Fibroblast of lung (primary cell): ENCODE measurements around the gene NR3C1. TPM values are rescaled to one million over a fixed set of nuclear protein-coding genes. Genes with fewer than 3 reads are reported as not detected.
A peak's percentile ranks its signal among the peaks of the same experiment; 100 is the strongest.

Experiments
- DNase-seq, 2 donors: peaks; one replicate each; pipeline versions ENCODE4 v3.0.0 to v3.0.0-alpha.2; 2010; ENCODE audit warnings: low read depth in 2 of 2
- H2AFZ ChIP-seq: 2 replicates; pipeline ENCODE4 v1.5.1; 2012; ENCODE audit warnings: low read length, control low read depth, inconsistent platforms
- H3K27ac ChIP-seq: 2 replicates; pipeline ENCODE4 v1.5.1; 2011; ENCODE audit warnings: low read length, control low read depth; ENCODE audit not compliant: insufficient read depth
- H3K27me3 ChIP-seq: 2 replicates; pipeline ENCODE4 v1.5.1; 2011; ENCODE audit warnings: mild to moderate bottlenecking, low read length; ENCODE audit not compliant: control insufficient read depth, insufficient read depth
- H3K36me3 ChIP-seq: 2 replicates; pipeline ENCODE4 v1.5.1; 2011; ENCODE audit warnings: low read length; ENCODE audit not compliant: control insufficient read depth, insufficient read depth
- H3K4me1 ChIP-seq: 2 replicates; pipeline ENCODE4 v1.5.1; 2011; ENCODE audit warnings: low read length; ENCODE audit not compliant: control insufficient read depth, insufficient read depth; ENCODE audit errors: extremely low read depth
- H3K4me2 ChIP-seq: 2 replicates; pipeline ENCODE4 v1.5.1; 2011; ENCODE audit warnings: low read length, control low read depth; ENCODE audit not compliant: insufficient read depth; ENCODE audit errors: extremely low read depth
- H3K4me3 ChIP-seq, 4 experiments: fragments of 200-600 bp in 1 of 4; sonication (generic) in 1 of 4; replicated peaks in 1 of 4; 2 replicates each; pipeline ENCODE4 v1.5.1; 2011 to 2016; ENCODE audit warnings: low read length in 4 of 4, low read depth in 3 of 4, mild to moderate bottlenecking in 3 of 4, control low read depth in 2 of 4, inconsistent platforms in 1 of 4, mixed read lengths in 1 of 4; ENCODE audit not compliant: insufficient read depth in 1 of 4; ENCODE audit errors: control extremely low read depth in 1 of 4
- H3K79me2 ChIP-seq: 2 replicates; pipeline ENCODE4 v1.5.1; 2012; ENCODE audit warnings: mild to moderate bottlenecking, low read length, inconsistent platforms; ENCODE audit not compliant: control insufficient read depth, insufficient read depth
- H3K9ac ChIP-seq: 2 replicates; pipeline ENCODE4 v1.5.1; 2011; ENCODE audit warnings: mild to moderate bottlenecking, low read length, control low read depth; ENCODE audit not compliant: insufficient read depth
- H3K9me3 ChIP-seq: 2 replicates; pipeline ENCODE4 v1.5.1; 2012; ENCODE audit warnings: low read depth, low read length; ENCODE audit not compliant: control insufficient read depth, insufficient read depth
- H4K20me1 ChIP-seq: 2 replicates; pipeline ENCODE4 v1.5.1; 2011; ENCODE audit warnings: low read length; ENCODE audit not compliant: control insufficient read depth, insufficient read depth; ENCODE audit errors: extremely low read depth
- CTCF ChIP-seq, 2 donors: IDR thresholded peaks in 1 of 2; conservative IDR thresholded peaks in 1 of 2; 1 replicate in 1 of 2; 2 replicates in 1 of 2; pipeline ENCODE4 v1.5.1; 2011 to 2012; ENCODE audit warnings: low read length in 2 of 2, control low read depth in 1 of 2, inconsistent platforms in 1 of 2, low read depth in 1 of 2, mild to moderate bottlenecking in 1 of 2
- EZH2 ChIP-seq: IDR thresholded peaks from 2 replicates; pipeline ENCODE4 v1.5.1; 2012; ENCODE audit warnings: low read length, control low read depth, mild to moderate bottlenecking; ENCODE audit errors: missing control alignments
- polyA plus RNA-seq, 2 donors: library from polyadenylated mRNA; depleted of rRNA in 1 of 2; stranded (reverse) in 1 of 2; unstranded in 1 of 2; fragments of >200 nt; gene quantifications; 2 replicates each; pipeline ENCODE4 v1.2.1, GENCODE V29; 2011 to 2012; ENCODE audit warnings: missing spikeins in 1 of 2
- total RNA-seq: library from RNA; depleted of rRNA; stranded (reverse); fragments of >200 nt; gene quantifications from 2 replicates; pipeline ENCODE4 v1.2.1, GENCODE V29; 2014

The NR3C1 gene
- total and polyA plus RNA-seq, 2 donors (not counting 1 experiment from before 2014, with no cell fraction given): 85.3 to 126 TPM

DNA sequence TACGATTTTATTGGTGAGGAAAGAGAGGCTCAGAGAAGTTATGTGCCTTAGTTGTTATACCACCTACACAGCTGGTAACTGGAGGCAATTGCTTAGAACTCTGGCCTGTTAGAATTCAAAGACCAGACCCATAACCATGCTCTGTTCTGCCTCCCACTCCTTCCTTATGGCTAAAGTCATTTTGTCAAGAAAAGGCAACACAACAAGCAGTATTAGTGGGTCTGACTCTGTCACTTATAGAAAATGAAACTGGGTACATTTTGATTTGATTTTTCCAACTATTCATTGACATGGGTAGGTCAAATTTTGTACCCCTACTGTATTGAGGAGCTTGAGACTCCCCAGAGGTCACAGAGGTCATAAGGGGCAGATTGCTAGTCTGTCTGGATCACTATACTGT lies 44.5 kb upstream of the NR3C1 start:
- no peaks in the 10 kb centered on the region for H3K36me3 ChIP-seq
- H3K27me3 ChIP-seq: no peaks in the 10 kb centered on the region
- DNase-seq: no peak
- TF ChIP-seq EZH2 (no peak), CTCF (conservative IDR thresholded peaks at IDR 0.05 in 1 of 2, IDR thresholded peaks at IDR 0.05 in 1 of 2; ENCODE audit: low read depth in 1 of 2, low read length in 2 of 2) (no peak)
- no peaks in the 10 kb centered on the region for H3K79me2 ChIP-seq
- H3K4me1 ChIP-seq: no peaks in the 10 kb centered on the region
- no peak overlapping the region for H3K4me2 ChIP-seq
- H3K9me3 ChIP-seq: no peaks in the 10 kb centered on the region
- H3K9ac ChIP-seq: no peak overlapping the region
- no peaks in the 10 kb centered on the region for H4K20me1 ChIP-seq
- H3K4me3 ChIP-seq: no peak overlapping the region
- H2AFZ ChIP-seq: no peak overlapping the region
- H3K27ac ChIP-seq: no peak overlapping the region

DNA sequence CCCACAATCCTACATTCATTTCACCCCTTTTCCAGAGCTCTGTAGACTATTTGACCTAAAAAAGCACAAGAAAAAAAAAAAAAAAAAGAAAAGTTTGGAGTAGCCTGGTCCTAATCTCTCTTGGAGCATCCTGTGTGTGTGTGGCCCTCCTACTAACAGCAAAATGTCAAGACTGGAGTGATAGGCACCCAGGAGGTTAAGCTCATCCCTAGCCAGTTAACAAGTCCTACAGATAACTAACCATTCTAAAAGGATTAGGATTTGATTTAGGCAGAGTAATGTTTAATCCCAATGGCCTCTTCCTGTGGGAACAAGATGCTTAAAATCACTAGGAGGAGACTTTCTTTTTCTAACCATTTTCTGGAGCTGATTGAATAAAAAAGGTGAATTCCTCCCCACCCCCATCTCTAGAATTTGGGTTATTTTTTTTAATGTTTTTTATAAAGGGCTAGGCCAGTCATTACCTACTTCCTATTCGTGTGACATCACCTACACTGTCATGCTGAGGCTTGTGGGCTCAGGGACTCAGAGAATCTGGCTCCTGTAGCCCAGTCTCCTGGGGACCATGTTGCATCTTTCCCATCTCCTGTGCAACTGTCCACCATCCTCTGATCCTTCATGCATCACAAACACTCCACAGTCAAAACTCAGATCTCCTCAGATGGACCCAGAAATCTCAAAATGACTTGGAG lies 43.2 kb upstream of the NR3C1 start:
- DNase-seq: no peak
- no peak overlapping the region for H3K27ac ChIP-seq

GRCh38 chr5:143445776-143446175 lies 42.3 kb upstream of the NR3C1 start:
- Histone ChIP-seq H2AFZ (no peak overlapping the region), H3K9me3 (no peaks in the 10 kb centered on the region), H3K4me2 (no peak overlapping the region), H3K79me2 (no peaks in the 10 kb centered on the region), H3K27ac (no peak overlapping the region), H3K4me3 (no peak overlapping the region), H4K20me1 (no peaks in the 10 kb centered on the region), H3K27me3 (no peaks in the 10 kb centered on the region), H3K36me3 (no peaks in the 10 kb centered on the region), H3K9ac (no peak overlapping the region), H3K4me1 (no peaks in the 10 kb centered on the region)
- TF ChIP-seq CTCF (conservative IDR thresholded peaks at IDR 0.05 in 1 of 2, IDR thresholded peaks at IDR 0.05 in 1 of 2; ENCODE audit: low read depth in 1 of 2, low read length in 2 of 2): no peak
- peak in 1 of 2 donors; percentile 22 for DNase-seq

More for the DNA sequence above, 43.2 kb upstream of the NR3C1 start:
- no peak overlapping the region for H3K9ac ChIP-seq
- H2AFZ ChIP-seq: no peak overlapping the region
- H3K27me3 ChIP-seq: no peaks in the 10 kb centered on the region
- no peaks in the 10 kb centered on the region for H3K9me3 ChIP-seq
- TF ChIP-seq CTCF (conservative IDR thresholded peaks at IDR 0.05 in 1 of 2, IDR thresholded peaks at IDR 0.05 in 1 of 2; ENCODE audit: low read depth in 1 of 2, low read length in 2 of 2): no peak
- no peak for TF ChIP-seq EZH2
- no peaks in the 10 kb centered on the region for H3K4me1 ChIP-seq
- H3K4me2 ChIP-seq: no peak overlapping the region
- H3K79me2 ChIP-seq: no peaks in the 10 kb centered on the region
- no peak overlapping the region for H3K4me3 ChIP-seq
- no peaks in the 10 kb centered on the region for H3K36me3 ChIP-seq
- H4K20me1 ChIP-seq: no peaks in the 10 kb centered on the region
